Stimulated activated naive B cell treated with anti-CD40 and anti-IgM and Interleukin-4, amounts not matched to agents 10 μg/mL and 1 μg/mL and 100 μg/mL, for 72 hours (primary cell): ENCODE results near the gene TIE1.

Source experiments
- ATAC-seq, 2 donors: fragments of 150-1000 bp; cut with Tn5 transposase; replicated peaks; 2 replicates each; pipeline ENCODE4 v1.10.0; 2021; ENCODE audit warnings: moderate library complexity in 1 of 2
- DNase-seq: peaks from one replicate; pipeline ENCODE4 v3.0.0; 2021
- H3K27ac Mint-ChIP-seq: one replicate; pipeline ENCODE4 v1.8.0; 2022; ENCODE audit warnings: mild to moderate bottlenecking, mixed read lengths
- H3K27me3 Mint-ChIP-seq, 2 donors: one replicate each; pipeline ENCODE4 v1.8.0; 2022; ENCODE audit warnings: mixed read lengths in 2 of 2
- H3K36me3 Mint-ChIP-seq, 2 donors: one replicate each; pipeline ENCODE4 v1.8.0; 2022; ENCODE audit warnings: mixed read lengths in 2 of 2, mild to moderate bottlenecking in 1 of 2
- H3K4me1 Mint-ChIP-seq, 2 donors: one replicate each; pipeline ENCODE4 v1.8.0; 2022; ENCODE audit warnings: mixed read lengths in 2 of 2, mild to moderate bottlenecking in 1 of 2
- H3K4me3 Mint-ChIP-seq, 2 donors: one replicate each; pipeline ENCODE4 v1.8.0; 2022; ENCODE audit warnings: mild to moderate bottlenecking in 2 of 2, mixed read lengths in 2 of 2, moderate library complexity in 1 of 2
- H3K9me3 Mint-ChIP-seq, 2 donors: one replicate each; pipeline ENCODE4 v1.8.0; 2022; ENCODE audit warnings: mixed read lengths in 2 of 2, mild to moderate bottlenecking in 1 of 2

TIE1 gene

GRCh38 chr1:43306688-43307457 lies 6.1 kb downstream of the TIE1 start:
- Mint-ChIP-seq H3K36me3 (no peaks in the 10 kb centered on the region), H3K27ac (peak overlapping the region; percentile 6), H3K4me1 (peaks cover 0 to 3% of the 10 kb centered on the region in 2 donors), H3K9me3 (no peaks in the 10 kb centered on the region), H3K4me3 (no peak overlapping the region), H3K27me3 (peaks cover 5 to 19% of the 10 kb centered on the region in 2 donors)
- ATAC-seq: no peak
- no peak for DNase-seq

GRCh38 chr1:43307458-43308158 lies 6.8 kb downstream of the TIE1 start:
- peaks cover 5 to 13% of the 10 kb centered on the region in 2 donors for H3K27me3 Mint-ChIP-seq
- H3K4me1 Mint-ChIP-seq: peaks cover 0 to 3% of the 10 kb centered on the region in 2 donors
- ATAC-seq (no peak), DNase-seq (no peak)
- no peak overlapping the region for H3K4me3 Mint-ChIP-seq
- H3K27ac Mint-ChIP-seq: peak overlapping the region; percentile 20
- no peaks in the 10 kb centered on the region for H3K9me3 Mint-ChIP-seq
- no peaks in the 10 kb centered on the region for H3K36me3 Mint-ChIP-seq

GRCh38 chr1:43308635-43309404 lies 8.0 kb downstream of the TIE1 start:
- no peak for ATAC-seq
- H3K27me3 Mint-ChIP-seq: peaks cover 5 to 13% of the 10 kb centered on the region in 2 donors
- DNase-seq: no peak
- no peaks in the 10 kb centered on the region for H3K9me3 Mint-ChIP-seq
- H3K27ac Mint-ChIP-seq: no peak overlapping the region
- H3K36me3 Mint-ChIP-seq: no peaks in the 10 kb centered on the region
- peaks cover 0 to 3% of the 10 kb centered on the region in 2 donors for H3K4me1 Mint-ChIP-seq
- no peak overlapping the region for H3K4me3 Mint-ChIP-seq

- Mint-ChIP-seq H3K36me3 (no peaks in the 10 kb centered on the region), H3K27ac (no peak overlapping the region), H3K9me3 (no peaks in the 10 kb centered on the region), H3K27me3 (peaks cover under 1 to 8% of the 10 kb centered on the region in 2 donors), H3K4me3 (no peak overlapping the region), H3K4me1 (no peaks in the 10 kb centered on the region)
- ATAC-seq (no peak), DNase-seq (no peak)
Observed at GRCh38 chr1:43309405-43310025, 8.7 kb downstream of the TIE1 start.

- ATAC-seq (no peak), DNase-seq (no peak)
- Mint-ChIP-seq H3K36me3 (no peaks in the 10 kb centered on the region), H3K9me3 (no peaks in the 10 kb centered on the region), H3K4me3 (no peak overlapping the region), H3K4me1 (no peaks in the 10 kb centered on the region), H3K27ac (no peak overlapping the region), H3K27me3 (peaks cover 0 to under 1% of the 10 kb centered on the region in 2 donors)
Observed at GRCh38 chr1:43311521-43311920, 10.7 kb downstream of the TIE1 start.

- Mint-ChIP-seq H3K27ac (no peak overlapping the region), H3K27me3 (no peaks in the 10 kb centered on the region), H3K36me3 (no peaks in the 10 kb centered on the region), H3K4me1 (no peaks in the 10 kb centered on the region), H3K4me3 (no peak overlapping the region), H3K9me3 (no peaks in the 10 kb centered on the region)
- ATAC-seq: no peak
- DNase-seq: no peak
Observed at GRCh38 chr1:43312212-43312623, 11.4 kb downstream of the TIE1 start.

GRCh38 chr1:43312663-43313515 lies 12.1 kb downstream of the TIE1 start:
- Mint-ChIP-seq H3K27ac (no peak overlapping the region), H3K4me3 (no peak overlapping the region), H3K36me3 (no peaks in the 10 kb centered on the region), H3K9me3 (no peaks in the 10 kb centered on the region), H3K4me1 (peaks cover under 1 to 3% of the 10 kb centered on the region in 2 donors), H3K27me3 (no peaks in the 10 kb centered on the region)
- DNase-seq (no peak), ATAC-seq (no peak)

- Mint-ChIP-seq H3K4me3 (no peak overlapping the region), H3K27me3 (no peaks in the 10 kb centered on the region), H3K36me3 (no peaks in the 10 kb centered on the region), H3K9me3 (no peaks in the 10 kb centered on the region), H3K4me1 (peaks cover 4 to 6% of the 10 kb centered on the region in 2 donors), H3K27ac (no peak overlapping the region)
- DNase-seq (no peak), ATAC-seq (no peak)
Observed at GRCh38 chr1:43313771-43314170, 13.0 kb downstream of the TIE1 start.

GRCh38 chr1:43314233-43314632 lies 13.5 kb downstream of the TIE1 start:
- DNase-seq: no peak
- Mint-ChIP-seq H3K36me3 (no peaks in the 10 kb centered on the region), H3K4me3 (no peak overlapping the region), H3K27ac (no peak overlapping the region), H3K9me3 (no peaks in the 10 kb centered on the region), H3K4me1 (peaks cover 4 to 6% of the 10 kb centered on the region in 2 donors), H3K27me3 (no peaks in the 10 kb centered on the region)
- ATAC-seq: no peak

- Mint-ChIP-seq H3K27me3 (no peaks in the 10 kb centered on the region), H3K4me1 (peaks cover 6% of the 10 kb centered on the region in 2 donors), H3K27ac (no peak overlapping the region), H3K9me3 (no peaks in the 10 kb centered on the region), H3K4me3 (no peak overlapping the region), H3K36me3 (no peaks in the 10 kb centered on the region)
- ATAC-seq (no peak), DNase-seq (no peak)
Observed at GRCh38 chr1:43315481-43315880, 14.7 kb downstream of the TIE1 start.

GRCh38 chr1:43315963-43316737 lies 15.4 kb downstream of the TIE1 start:
- Mint-ChIP-seq H3K4me3 (no peak overlapping the region), H3K4me1 (peaks cover 6% of the 10 kb centered on the region in 2 donors), H3K27ac (no peak overlapping the region), H3K9me3 (no peaks in the 10 kb centered on the region), H3K27me3 (no peaks in the 10 kb centered on the region), H3K36me3 (no peaks in the 10 kb centered on the region)
- no peak for DNase-seq
- no peak for ATAC-seq

- ATAC-seq: no peak
- Mint-ChIP-seq H3K4me3 (no peak overlapping the region), H3K27ac (no peak overlapping the region), H3K4me1 (peaks cover 6% of the 10 kb centered on the region in 2 donors), H3K36me3 (no peaks in the 10 kb centered on the region), H3K9me3 (no peaks in the 10 kb centered on the region), H3K27me3 (no peaks in the 10 kb centered on the region)
- DNase-seq: no peak
Observed at GRCh38 chr1:43316738-43317520, 16.1 kb downstream of the TIE1 start.
